22Rv1 (cell line): Measurements from ENCODE around the gene CYP11A1.

Source experiments
- H3K27ac ChIP-seq: fragments of 450-650 bp; 2 replicates; pipeline ENCODE4 v1.5.1; 2017
- ZFX ChIP-seq: fragments of 450-650 bp; IDR thresholded peaks from 2 replicates; pipeline ENCODE4 v1.6.1; 2017; ENCODE audit warnings: antibody characterized with exemption, borderline replicate concordance
- TF ChIP-seq, protein P1 (sequence below): fragments of 450-650 bp; IDR thresholded peaks from 2 replicates; pipeline ENCODE4 v1.5.1; 2017; ENCODE audit warnings: mild to moderate bottlenecking

CYP11A1 gene

DNA sequence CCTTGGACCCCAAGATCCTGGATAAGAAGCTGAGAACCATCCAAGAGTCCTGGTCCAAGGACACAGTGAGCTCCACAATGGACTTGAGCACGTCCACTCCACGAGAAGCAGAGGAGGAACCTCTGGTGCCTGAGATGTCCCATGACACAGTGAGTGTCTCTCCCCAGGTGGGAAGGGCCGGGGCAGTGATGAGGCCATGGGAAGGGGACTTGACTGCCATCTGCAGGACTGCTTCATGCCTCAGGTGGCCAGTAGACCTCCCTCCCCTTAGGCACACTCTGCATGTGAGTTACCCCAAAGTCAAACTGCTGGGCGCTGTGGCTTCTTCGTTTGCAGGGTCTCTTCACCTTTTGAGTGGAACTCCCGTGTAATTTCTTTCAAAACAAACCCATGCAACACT lies 71.6 kb downstream of the CYP11A1 start:
- no peak overlapping the region for H3K27ac ChIP-seq
- no peak for TF ChIP-seq ZFX
- TF ChIP-seq, protein P1, sequence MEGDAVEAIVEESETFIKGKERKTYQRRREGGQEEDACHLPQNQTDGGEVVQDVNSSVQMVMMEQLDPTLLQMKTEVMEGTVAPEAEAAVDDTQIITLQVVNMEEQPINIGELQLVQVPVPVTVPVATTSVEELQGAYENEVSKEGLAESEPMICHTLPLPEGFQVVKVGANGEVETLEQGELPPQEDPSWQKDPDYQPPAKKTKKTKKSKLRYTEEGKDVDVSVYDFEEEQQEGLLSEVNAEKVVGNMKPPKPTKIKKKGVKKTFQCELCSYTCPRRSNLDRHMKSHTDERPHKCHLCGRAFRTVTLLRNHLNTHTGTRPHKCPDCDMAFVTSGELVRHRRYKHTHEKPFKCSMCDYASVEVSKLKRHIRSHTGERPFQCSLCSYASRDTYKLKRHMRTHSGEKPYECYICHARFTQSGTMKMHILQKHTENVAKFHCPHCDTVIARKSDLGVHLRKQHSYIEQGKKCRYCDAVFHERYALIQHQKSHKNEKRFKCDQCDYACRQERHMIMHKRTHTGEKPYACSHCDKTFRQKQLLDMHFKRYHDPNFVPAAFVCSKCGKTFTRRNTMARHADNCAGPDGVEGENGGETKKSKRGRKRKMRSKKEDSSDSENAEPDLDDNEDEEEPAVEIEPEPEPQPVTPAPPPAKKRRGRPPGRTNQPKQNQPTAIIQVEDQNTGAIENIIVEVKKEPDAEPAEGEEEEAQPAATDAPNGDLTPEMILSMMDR: no peak

DNA sequence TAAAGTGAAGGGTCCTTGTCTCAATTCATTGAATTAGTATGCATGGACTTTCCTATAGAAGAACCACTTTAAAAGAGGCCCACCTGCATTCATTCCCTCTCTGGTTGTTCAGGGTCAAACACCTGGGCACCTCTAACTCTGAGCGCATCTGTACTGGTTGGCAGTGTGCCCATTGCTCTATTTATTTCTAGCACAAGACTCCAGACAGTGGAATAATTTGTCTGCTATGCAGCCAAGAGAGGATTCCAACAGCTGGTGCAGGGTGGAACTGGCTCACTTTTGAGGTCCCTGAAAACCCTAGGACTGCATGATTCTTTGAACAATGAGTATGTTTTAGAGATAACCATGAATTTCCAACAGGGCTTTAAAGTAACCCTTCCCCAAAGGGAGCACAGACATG lies 73.4 kb downstream of the CYP11A1 start:
- TF ChIP-seq, protein P1: no peak
- no peak for TF ChIP-seq ZFX
- no peak overlapping the region for H3K27ac ChIP-seq

DNA sequence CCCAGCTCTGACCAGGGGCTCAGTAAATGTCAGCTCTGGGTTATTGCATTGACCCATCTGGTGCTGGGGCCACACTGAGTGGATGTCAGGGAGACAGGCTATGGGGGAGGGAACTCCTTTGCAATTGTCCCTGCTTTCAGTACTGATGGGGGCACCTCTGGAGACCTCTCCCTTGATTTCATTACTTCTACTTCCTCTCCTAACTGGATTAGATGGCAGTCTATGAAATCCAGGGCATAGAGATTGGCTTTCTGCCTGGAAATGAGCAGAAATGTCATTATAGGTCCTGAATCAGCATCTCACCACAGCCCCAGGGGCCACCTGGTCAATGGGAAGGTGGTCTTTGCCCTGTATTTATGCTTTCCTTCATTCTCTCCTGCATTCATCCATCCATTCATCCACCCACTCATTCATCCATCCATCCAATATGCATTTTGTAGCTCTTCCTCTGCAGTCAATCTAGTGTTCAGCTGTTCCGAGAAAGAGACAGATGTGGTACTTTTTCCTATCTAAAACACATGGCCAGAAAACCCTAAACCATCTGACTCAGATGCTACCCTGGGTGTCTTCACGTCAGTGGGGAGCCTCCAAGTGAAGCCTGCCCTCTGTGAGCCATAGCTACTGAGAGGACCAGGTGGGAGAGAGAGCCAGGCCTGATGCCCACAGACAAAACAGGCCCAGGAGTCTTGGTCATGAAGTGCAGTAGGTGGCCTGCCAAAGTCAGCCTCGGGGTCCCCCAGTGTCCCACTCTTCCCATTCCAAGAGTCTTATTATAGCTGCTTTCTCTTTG lies 74.2 kb downstream of the CYP11A1 start:
- no peak for TF ChIP-seq ZFX
- TF ChIP-seq, protein P1: no peak
- no peak overlapping the region for H3K27ac ChIP-seq

DNA sequence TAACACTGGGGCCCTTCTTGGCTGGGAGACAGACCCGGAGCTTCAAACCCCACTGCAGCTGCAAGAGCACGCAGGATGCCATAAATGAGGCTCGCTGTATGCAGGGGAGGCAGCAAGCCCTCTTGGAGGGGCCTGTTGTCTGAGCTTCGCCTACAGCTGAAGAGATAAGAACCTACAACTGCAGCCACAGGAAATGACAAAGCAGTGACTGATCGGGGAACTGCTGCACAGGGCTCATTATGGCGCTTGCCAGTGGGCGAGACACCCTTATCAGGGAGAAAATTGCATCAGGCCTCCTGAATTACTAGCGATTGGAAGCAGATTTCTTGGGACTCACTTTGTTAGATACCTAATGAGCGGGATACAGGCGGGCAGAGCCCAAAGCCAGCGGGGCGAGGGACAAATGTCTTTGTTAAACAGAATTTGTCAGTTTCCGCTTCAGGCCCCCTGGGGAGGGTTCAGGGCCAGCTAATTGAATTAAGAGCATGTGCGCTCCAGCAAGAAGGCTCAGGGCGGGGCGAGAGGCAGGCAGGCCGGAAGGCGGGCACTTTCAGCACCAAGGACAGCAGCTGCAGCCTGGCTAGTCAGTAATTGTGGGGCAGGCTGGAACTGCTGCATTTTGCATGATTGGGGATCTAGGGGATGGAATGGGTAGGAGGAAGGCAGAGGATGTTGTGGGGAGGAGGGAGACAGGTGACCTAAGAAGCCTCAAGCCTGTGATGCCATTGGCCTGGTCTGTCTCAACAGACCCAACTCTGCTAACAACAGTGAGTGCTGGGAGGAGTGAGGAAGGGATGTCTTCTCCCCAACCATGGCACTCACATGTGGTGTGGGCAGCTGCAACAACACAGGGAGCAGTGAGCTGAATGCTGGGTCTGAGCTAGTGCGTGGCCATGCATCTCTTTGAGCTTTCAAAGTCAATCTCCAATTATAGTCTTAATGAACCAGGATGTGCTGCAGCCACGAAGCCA lies 76.1 kb downstream of the CYP11A1 start:
- no peak for TF ChIP-seq ZFX
- TF ChIP-seq, protein P1: no peak

DNA sequence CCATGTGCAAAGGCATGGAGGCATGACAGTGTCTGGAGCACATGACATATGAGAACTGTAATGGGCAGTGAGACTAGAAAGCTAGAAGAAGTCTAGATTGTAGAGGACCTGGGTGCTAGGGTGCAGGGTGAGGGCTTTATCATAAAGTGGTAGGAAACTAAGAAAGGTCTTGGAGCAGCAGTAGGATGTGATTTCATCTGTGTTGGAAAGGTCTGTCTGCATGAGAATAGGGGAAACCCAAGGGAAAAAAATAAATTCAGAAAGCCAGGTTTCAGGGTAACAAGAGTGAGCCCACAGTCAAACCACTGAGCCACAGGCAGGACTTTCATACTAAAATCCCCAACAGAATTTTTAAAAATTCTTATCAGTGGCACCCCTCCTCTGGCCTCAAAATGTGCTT lies 76.8 kb downstream of the CYP11A1 start:
- no peak for TF ChIP-seq ZFX
- TF ChIP-seq, protein P1: no peak
- H3K27ac ChIP-seq: no peak overlapping the region

More for the DNA sequence above, 76.1 kb downstream of the CYP11A1 start:
- no peak overlapping the region for H3K27ac ChIP-seq

DNA sequence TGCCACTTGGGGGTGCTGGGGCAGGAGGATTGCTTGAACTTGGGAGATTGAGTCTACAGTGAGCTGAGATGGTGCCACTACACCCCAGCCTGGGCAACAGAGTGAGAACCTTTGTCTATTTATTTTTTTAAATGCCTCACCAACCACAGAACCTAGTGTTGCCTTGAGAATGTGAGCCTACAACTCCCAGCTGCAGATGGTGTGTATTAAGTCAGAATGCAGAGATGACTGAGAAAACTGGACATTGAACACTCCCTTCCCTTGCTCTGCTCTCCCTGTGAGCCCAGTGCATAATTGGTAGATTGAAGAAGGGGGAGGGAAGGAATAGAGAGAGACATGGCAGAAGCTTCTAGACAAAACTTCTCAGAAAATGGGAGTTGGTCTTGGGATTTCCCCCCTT lies 77.8 kb downstream of the CYP11A1 start:
- no peak for TF ChIP-seq ZFX
- TF ChIP-seq, protein P1: no peak
- H3K27ac ChIP-seq: no peak overlapping the region
